NT2/D1 (cell line): ENCODE data around the gene SLC35A4.
"Not testable (repeated sequence)": the region's sequence is repeated elsewhere in the genome, so short reads cannot be mapped to it uniquely, and the experiment has no call there.

Source experiments
- SUZ12 ChIP-seq: IDR thresholded peaks from 2 replicates; pipeline ENCODE4 v1.6.1; 2011; ENCODE audit not compliant: insufficient read length, insufficient read depth; ENCODE audit errors: extremely low read depth
- ZNF274 ChIP-seq: IDR thresholded peaks from 2 replicates; pipeline ENCODE4 v1.6.1; 2011; ENCODE audit warnings: mild to moderate bottlenecking, low read depth, low read length

- not testable (repeated sequence) for TF ChIP-seq ZNF274, SUZ12
These were observed 38.7 kb downstream of the SLC35A4 start for GRCh38 chr5:140603446-140603698.
